Measurements from ENCODE around the gene PRR15.

The PRR15 gene

GRCh38 chr7:29614229-29614628 lies 50.6 kb downstream of the PRR15 start:
- no peaks in the 10 kb centered on the region for H3K36me3 ChIP-seq (ENCODE audit: control insufficient read depth, insufficient read depth, low read length)
- H3K9ac ChIP-seq (ENCODE audit: low read length), result no peak overlapping the region
- H3K9me3 ChIP-seq (ENCODE audit: control insufficient read depth, low read length), result no peaks in the 10 kb centered on the region
- H3K4me3 ChIP-seq (ENCODE audit: low read length), result no peak overlapping the region
- no peaks in the 10 kb centered on the region for H3K27me3 ChIP-seq (ENCODE audit: control insufficient read depth, insufficient read depth, low read length)
- peaks cover 7% of the 10 kb centered on the region for H3K4me1 ChIP-seq (ENCODE audit: control insufficient read depth, insufficient read depth, low read length)

All from mucosa of stomach (tissue), 1 donor.